ENCODE data around the gene TBC1D10A.

TBC1D10A gene

DNA sequence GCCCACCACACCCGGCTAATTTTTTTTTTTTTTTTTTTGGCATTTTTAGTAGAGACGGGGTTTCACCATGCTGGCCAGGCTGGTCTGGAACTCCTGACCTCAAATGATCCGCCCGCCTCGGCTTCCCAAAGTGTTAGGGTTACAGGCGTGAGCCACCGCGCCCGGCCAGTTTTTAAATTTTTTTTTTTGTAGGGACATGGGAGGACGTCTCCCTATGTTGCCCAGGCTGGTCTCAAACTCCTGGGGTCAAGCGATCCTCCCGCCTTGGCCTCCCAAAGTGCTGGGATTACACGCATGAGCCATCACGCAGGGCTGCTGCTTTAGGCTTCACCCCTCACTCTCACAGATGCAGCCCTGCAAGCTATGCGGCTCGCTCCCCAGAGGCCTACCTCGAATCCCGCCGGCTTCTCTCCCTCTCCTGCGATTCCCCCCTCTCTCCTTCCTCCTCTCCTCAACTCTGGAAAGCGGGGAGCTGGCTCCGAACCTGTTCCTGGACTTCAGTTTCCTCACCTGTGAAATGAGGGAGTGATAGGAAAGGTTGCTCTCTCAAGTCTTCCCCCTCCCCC lies 31.0 kb upstream of the TBC1D10A start:
- peak overlapping the region in 1 of 2 donors; percentile 85 for H3K4me3 ChIP-seq (replicated peaks in 1 of 2; ENCODE audit: low read depth in 2 of 2, low read length in 2 of 2)
- no peak for DNase-seq (ENCODE audit: low read depth in 2 of 2)

DNA sequence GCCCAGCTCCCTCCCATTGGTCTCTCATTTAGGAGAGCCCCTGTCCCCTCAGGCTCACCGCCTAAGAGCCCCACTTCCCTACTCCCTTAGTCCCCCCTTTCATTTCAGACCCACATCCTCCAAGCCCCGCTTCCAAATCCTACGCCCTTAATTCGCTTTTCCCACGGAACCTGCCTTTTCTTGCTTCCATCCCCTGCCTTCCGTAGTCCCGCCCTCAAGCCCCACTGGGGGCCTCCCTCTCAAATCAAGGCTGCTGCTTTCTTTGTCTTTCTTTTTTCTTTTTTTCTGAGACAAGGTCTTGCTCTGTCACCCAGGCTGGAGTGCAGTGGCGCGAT lies 30.5 kb upstream of the TBC1D10A start:
- peak overlapping the region; percentile 85 to 86 for H3K4me3 ChIP-seq (replicated peaks in 1 of 2; ENCODE audit: low read depth in 2 of 2, low read length in 2 of 2)
- TF ChIP-seq, protein P1, sequence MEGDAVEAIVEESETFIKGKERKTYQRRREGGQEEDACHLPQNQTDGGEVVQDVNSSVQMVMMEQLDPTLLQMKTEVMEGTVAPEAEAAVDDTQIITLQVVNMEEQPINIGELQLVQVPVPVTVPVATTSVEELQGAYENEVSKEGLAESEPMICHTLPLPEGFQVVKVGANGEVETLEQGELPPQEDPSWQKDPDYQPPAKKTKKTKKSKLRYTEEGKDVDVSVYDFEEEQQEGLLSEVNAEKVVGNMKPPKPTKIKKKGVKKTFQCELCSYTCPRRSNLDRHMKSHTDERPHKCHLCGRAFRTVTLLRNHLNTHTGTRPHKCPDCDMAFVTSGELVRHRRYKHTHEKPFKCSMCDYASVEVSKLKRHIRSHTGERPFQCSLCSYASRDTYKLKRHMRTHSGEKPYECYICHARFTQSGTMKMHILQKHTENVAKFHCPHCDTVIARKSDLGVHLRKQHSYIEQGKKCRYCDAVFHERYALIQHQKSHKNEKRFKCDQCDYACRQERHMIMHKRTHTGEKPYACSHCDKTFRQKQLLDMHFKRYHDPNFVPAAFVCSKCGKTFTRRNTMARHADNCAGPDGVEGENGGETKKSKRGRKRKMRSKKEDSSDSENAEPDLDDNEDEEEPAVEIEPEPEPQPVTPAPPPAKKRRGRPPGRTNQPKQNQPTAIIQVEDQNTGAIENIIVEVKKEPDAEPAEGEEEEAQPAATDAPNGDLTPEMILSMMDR (IDR thresholded peaks at IDR 0.05; ENCODE audit: low read depth, low read length) = no peak

More for the DNA sequence above, 31.0 kb upstream of the TBC1D10A start:
- TF ChIP-seq, protein P1 (IDR thresholded peaks at IDR 0.05; ENCODE audit: low read depth, low read length) = no peak

DNA sequence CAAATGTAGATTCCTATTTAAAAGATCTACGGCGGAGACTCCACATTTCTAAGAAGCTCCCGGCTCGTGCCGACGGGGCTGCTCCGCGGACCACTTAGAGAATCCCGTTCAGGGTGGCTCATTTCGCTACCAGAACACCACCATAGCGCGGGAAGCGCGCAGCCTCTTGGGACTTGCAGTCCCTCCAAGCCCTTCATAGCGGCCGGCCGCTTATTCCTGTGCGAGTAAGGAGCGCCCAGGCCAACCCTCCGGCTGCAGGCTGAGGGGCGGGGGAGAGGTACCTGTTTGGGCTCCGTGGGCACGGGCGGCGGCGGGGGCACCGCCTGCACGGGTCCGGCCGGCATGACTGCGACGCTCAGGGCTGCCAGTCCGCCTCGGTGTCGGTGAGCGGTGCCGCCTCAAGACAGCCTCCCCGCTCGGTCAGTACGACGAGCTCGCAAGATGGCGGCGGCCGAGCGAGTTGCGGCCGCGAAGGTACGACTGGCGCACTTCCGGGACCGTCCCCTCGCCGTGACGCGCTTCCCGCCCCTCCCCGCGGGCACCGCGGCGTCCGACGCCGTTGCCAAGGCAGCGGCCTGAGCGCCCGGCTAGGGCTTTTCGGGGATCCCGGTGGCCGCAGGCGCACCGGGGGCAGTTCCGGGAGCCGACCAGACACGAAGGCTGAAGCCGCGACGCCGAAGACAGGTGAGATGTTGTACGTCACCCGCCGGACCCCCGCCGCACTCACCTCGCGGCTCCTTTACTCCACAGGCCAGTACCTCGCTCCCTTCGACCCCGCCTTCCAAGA lies 29.9 kb upstream of the TBC1D10A start, which contains the start of the genes CCDC157 and SF3A1:
CCDC157 (plus strand) TSS at position 559 of the 787 bp plus-strand sequence. CDS start 8,994 bp downstream, outside the sequence.
SF3A1 (minus strand) TSS at position 446 of the 787 bp plus-strand sequence; CDS start at position 344, 102 bp downstream.
- DNase-seq (ENCODE audit: low read depth in 2 of 2) = peak; percentile 92 to 93
- TF ChIP-seq, protein P1 (IDR thresholded peaks at IDR 0.05; ENCODE audit: low read depth, low read length) = no peak

More for the DNA sequence above, 30.5 kb upstream of the TBC1D10A start:
- DNase-seq (ENCODE audit: low read depth in 2 of 2) = no peak

DNA sequence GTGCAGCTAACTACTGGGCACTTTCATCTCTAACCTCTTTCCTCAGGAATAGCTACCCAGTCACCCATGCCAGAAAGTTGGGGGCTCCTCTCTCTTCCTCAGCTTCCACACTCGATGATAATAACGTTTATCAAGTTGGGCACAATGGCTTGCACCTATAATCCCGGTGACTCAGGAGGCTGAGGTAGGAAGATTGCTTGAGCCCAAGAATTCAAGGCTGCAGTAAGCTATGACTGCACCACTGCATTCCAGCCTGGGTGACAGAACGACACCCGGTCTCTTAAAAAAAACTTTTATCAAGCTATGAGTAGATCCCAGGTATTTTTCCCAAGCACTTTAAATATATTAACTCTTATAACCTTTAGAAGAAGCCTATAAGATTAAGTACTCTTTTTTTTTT lies 27.9 kb upstream of the TBC1D10A start:
- no peak for DNase-seq (ENCODE audit: low read depth in 2 of 2)
- TF ChIP-seq, protein P1 (IDR thresholded peaks at IDR 0.05; ENCODE audit: low read depth, low read length) = no peak
- H3K4me3 ChIP-seq (replicated peaks in 1 of 2; ENCODE audit: low read depth in 2 of 2, low read length in 2 of 2) = no peak overlapping the region

More for the DNA sequence above, 29.9 kb upstream of the TBC1D10A start, which contains the start of the genes CCDC157 and SF3A1:
- H3K4me3 ChIP-seq (replicated peaks in 1 of 2; ENCODE audit: low read depth in 2 of 2, low read length in 2 of 2) = peak within 1 kb of the TSS; percentile 85 to 86

DNA sequence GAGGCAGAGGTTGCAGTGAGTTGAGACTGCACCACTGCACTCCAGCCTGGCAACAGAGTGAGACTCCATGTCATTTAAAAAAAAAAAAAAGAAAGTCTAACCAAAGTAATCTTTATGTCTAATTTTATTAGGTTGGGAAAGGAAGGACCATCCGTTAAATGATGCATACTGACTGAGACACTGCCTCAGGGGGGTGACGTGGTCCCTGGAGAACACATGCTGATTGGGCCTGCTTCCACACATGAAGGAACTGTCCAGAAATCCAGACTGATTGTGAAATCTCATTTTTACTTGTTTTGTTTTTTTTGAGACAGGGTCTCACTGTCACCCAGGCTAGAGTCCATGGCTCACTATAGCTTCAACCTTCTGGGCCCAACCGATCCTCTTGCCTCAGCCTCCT lies 24.5 kb upstream of the TBC1D10A start:
- TF ChIP-seq, protein P1 (IDR thresholded peaks at IDR 0.05; ENCODE audit: low read depth, low read length) = no peak
- DNase-seq (ENCODE audit: low read depth in 2 of 2) = no peak
- H3K4me3 ChIP-seq (replicated peaks in 1 of 2; ENCODE audit: low read depth in 2 of 2, low read length in 2 of 2) = no peak overlapping the region

DNA sequence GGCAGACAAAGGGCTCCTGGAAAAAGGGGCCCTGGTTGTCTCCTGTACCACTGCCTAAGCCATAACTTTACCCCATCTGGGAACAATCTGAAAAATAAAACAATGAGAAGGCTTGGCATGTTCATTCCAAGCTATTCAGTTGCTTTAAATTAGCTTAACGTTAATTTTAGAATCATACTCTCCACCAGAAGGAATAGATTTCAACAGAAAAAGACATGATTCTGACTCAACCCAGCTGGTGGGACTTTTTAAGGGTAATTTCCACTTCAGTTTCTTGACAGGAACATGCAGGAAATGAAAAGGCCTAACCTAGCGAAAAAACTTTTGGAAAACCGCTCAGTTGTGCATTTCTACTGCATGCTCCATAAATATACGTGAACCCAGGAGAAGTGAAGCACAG lies 22.1 kb upstream of the TBC1D10A start:
- TF ChIP-seq, protein P1 (IDR thresholded peaks at IDR 0.05; ENCODE audit: low read depth, low read length) = no peak

More for the DNA sequence above, 22.1 kb upstream of the TBC1D10A start:
- DNase-seq (ENCODE audit: low read depth in 2 of 2) = no peak
- H3K4me3 ChIP-seq (replicated peaks in 1 of 2; ENCODE audit: low read depth in 2 of 2, low read length in 2 of 2) = no peak overlapping the region

All from cardiac fibroblast (primary cell).